ENCODE measurements around the gene SMURF1.

DNA sequence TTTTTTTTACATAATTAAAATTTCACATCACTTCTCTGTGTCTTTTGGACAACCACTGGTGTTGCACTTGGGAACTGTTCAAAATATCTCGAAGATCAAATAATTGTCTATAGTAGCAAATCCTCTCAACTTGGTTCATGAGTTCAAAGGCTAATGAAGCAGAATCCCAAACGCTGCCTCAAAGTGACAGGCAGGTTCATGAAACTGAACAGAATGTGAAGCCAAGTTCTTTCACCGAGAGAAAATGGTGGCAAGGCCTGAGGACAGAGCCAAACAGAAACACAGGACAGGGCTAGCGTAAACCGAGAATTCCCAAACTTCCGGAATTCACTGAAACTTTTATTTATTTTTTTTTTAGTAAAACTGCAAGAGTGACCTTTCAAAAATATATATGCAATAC lies 21.1 kb downstream of the SMURF1 start:
- TF ChIP-seq, protein P1, sequence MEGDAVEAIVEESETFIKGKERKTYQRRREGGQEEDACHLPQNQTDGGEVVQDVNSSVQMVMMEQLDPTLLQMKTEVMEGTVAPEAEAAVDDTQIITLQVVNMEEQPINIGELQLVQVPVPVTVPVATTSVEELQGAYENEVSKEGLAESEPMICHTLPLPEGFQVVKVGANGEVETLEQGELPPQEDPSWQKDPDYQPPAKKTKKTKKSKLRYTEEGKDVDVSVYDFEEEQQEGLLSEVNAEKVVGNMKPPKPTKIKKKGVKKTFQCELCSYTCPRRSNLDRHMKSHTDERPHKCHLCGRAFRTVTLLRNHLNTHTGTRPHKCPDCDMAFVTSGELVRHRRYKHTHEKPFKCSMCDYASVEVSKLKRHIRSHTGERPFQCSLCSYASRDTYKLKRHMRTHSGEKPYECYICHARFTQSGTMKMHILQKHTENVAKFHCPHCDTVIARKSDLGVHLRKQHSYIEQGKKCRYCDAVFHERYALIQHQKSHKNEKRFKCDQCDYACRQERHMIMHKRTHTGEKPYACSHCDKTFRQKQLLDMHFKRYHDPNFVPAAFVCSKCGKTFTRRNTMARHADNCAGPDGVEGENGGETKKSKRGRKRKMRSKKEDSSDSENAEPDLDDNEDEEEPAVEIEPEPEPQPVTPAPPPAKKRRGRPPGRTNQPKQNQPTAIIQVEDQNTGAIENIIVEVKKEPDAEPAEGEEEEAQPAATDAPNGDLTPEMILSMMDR (IDR thresholded peaks at IDR 0.05) = no peak
- TF ChIP-seq POLR2A (IDR thresholded peaks at IDR 0.05) = no peak

Measured in esophagus squamous epithelium (tissue), 4 donors.